ENCODE data around the gene KLHDC4. TPM values are rescaled to one million over a fixed set of nuclear protein-coding genes. Genes with fewer than 3 reads are reported as not detected.

Gene KLHDC4
- total and polyA plus RNA-seq, 2 donors (not counting 1 experiment from before 2014, with no cell fraction given) = 51.3 to 90.8 TPM

DNA sequence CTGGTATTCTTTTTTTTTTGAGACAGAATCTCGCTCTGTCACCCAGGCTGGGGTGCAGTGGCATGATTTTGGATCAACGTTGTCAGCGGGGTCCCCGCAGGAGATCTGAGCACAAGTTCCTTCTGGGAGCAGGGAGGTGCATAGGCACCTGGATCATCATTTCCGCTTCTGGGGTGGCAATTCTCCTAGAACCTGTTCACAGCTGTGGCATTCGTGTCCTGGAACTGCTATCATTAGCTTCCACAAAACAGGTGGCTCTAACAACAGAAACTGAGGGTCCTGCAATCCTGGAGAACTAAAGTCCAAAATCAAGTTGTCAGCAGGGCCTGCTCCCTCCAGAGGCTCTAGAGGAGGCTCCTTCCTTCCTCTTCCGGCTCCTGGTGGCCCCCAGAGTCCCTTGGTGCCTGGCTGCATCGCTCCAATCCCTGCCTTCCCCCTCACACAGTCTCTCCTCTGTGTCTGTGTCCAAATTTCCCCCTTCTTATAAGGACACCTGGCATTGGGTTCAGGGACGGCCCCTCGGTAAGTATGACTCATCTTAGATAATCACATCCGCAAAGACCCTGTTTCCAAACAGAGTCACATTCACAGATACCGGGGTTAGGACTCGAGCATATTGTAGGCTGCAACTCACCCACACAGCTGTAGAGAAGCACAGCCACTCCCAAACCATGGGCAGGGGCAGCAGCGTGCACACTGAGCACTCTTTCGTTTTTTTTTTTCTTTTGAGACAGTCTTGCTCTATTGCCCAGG is 43.5 kb upstream of the KLHDC4 start:
- H3K27me3 ChIP-seq (replicated peaks in 1 of 4; ENCODE audit: control extremely low read depth in 1 of 4, control insufficient read depth in 3 of 4, insufficient read depth in 4 of 4, low read length in 3 of 4) = no peaks in the 10 kb centered on the region
- 20% methylated on average over 15 of the region's 15 CpGs for WGBS (ENCODE audit: insufficient coverage)
- H3K36me3 ChIP-seq (replicated peaks in 1 of 2; ENCODE audit: control extremely low read depth in 1 of 2, control insufficient read depth in 1 of 2, extremely low read depth in 1 of 2, insufficient read depth in 2 of 2, low read length in 1 of 2) = no peaks in the 10 kb centered on the region
- H3K4me2 ChIP-seq (replicated peaks; ENCODE audit: low read depth, low read length, poor library complexity, severe bottlenecking) = peak overlapping the region; percentile 88
- POLR2A ChIA-PET = interaction anchor here (0.7 to 1.8 kb wide), 12 partner anchors 16 to 901 kb away, joined by 3 to 12 read pairs (median 4); partner anchors contain the start of gene SLC7A5
- Mint-ChIP-seq H3K4me3 (peak overlapping the region; percentile 82), H3K9me3 (ENCODE audit: insufficient read depth) (no peaks in the 10 kb centered on the region), H3K27me3 (no peaks in the 10 kb centered on the region), H3K27ac (peak overlapping the region; percentile 95), H3K4me1 (peaks cover 63% of the 10 kb centered on the region)
- CTCF ChIA-PET = interaction anchor here (0.8 to 12.6 kb wide), 7 partner anchors 15 to 62 kb away, joined by 3 to 154 read pairs (median 11); partner anchors contain the start of gene SLC7A5
- no peak overlapping the region for H3K4me3 ChIP-seq (ENCODE audit: control extremely low read depth in 1 of 5, extremely low read depth in 1 of 5, insufficient read depth in 1 of 5, low read depth in 2 of 5, low read length in 4 of 5)
- intact Hi-C loops (cut with micrococcal nuclease) = no loop called here
- peak; percentile 62 for ATAC-seq (ENCODE audit: low read depth)
- peaks cover 7% of the 10 kb centered on the region for H4K20me1 ChIP-seq (ENCODE audit: control insufficient read depth, insufficient read depth, low read length, poor library complexity, severe bottlenecking)
- H3K9me3 ChIP-seq (ENCODE audit: control extremely low read depth in 1 of 3, control insufficient read depth in 2 of 3, insufficient read depth in 1 of 3, low read length in 2 of 3) = peaks cover 0 to 7% (median 0%) of the 10 kb centered on the region in 3 donors
- peak overlapping the region; percentile 83 to 88 for H3K27ac ChIP-seq (ENCODE audit: low read length in 2 of 2)
- no peak overlapping the region for H3K9ac ChIP-seq (ENCODE audit: low read length)
- no peaks in the 10 kb centered on the region for H3K79me2 ChIP-seq (ENCODE audit: control insufficient read depth, insufficient read depth, low read length)
- TF ChIP-seq, protein P1, sequence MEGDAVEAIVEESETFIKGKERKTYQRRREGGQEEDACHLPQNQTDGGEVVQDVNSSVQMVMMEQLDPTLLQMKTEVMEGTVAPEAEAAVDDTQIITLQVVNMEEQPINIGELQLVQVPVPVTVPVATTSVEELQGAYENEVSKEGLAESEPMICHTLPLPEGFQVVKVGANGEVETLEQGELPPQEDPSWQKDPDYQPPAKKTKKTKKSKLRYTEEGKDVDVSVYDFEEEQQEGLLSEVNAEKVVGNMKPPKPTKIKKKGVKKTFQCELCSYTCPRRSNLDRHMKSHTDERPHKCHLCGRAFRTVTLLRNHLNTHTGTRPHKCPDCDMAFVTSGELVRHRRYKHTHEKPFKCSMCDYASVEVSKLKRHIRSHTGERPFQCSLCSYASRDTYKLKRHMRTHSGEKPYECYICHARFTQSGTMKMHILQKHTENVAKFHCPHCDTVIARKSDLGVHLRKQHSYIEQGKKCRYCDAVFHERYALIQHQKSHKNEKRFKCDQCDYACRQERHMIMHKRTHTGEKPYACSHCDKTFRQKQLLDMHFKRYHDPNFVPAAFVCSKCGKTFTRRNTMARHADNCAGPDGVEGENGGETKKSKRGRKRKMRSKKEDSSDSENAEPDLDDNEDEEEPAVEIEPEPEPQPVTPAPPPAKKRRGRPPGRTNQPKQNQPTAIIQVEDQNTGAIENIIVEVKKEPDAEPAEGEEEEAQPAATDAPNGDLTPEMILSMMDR (IDR thresholded peaks at IDR 0.05) = no peak
- TF ChIP-seq EZH2 (IDR thresholded peaks at IDR 0.05; ENCODE audit: borderline replicate concordance, insufficient read depth, low read depth, low read length, poor library complexity, severe bottlenecking) = no peak
- H3K4me1 ChIP-seq (ENCODE audit: control insufficient read depth in 2 of 2, insufficient read depth in 2 of 2, low read length in 2 of 2) = peaks cover 48 to 68% of the 10 kb centered on the region in 2 donors
- peak; percentile 73 for DNase-seq
- no peak overlapping the region for H2AFZ ChIP-seq (ENCODE audit: insufficient read depth, low read depth, low read length, poor library complexity, severe bottlenecking)

DNA sequence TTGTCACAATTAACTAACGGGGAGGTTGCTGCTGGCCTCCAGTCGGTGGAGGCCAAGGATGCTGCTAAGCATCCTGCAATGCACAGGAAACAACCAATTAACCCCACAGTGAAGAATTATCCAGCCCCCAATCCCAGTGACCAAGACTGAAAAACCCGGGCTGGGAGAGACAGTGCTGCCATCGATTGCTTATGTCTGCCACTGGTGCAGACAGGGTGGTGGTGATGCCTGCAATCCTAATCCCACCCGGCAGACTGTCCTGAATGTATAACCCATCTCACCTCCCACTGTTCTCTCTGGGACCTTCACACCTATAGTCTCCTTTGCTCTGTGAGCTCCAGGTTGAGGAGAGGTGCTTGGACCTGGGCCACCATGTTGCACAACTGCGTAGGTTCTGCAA is 42.3 kb upstream of the KLHDC4 start:
- H3K4me1 ChIP-seq (ENCODE audit: control insufficient read depth in 2 of 2, insufficient read depth in 2 of 2, low read length in 2 of 2) = peaks cover 48 to 71% of the 10 kb centered on the region in 2 donors
- peaks cover 0 to 13% (median 0%) of the 10 kb centered on the region in 3 donors for H3K9me3 ChIP-seq (ENCODE audit: control extremely low read depth in 1 of 3, control insufficient read depth in 2 of 3, insufficient read depth in 1 of 3, low read length in 2 of 3)
- ChIA-PET POLR2A (interaction anchor here (1.0 to 1.8 kb wide), 4 partner anchors 21 to 63 kb away, joined by 3 to 12 read pairs (median 4); no protein-coding TSS in a partner anchor), CTCF (interaction anchor here (1.4 to 12.6 kb wide), 4 partner anchors 27 to 64 kb away, joined by 5 to 154 read pairs (median 16); partner anchors contain the start of gene SLC7A5)
- H2AFZ ChIP-seq (ENCODE audit: insufficient read depth, low read depth, low read length, poor library complexity, severe bottlenecking) = no peak overlapping the region
- TF ChIP-seq, protein P1 (IDR thresholded peaks at IDR 0.05) = no peak
- TF ChIP-seq EZH2 (IDR thresholded peaks at IDR 0.05; ENCODE audit: borderline replicate concordance, insufficient read depth, low read depth, low read length, poor library complexity, severe bottlenecking) = no peak
- peaks cover 7% of the 10 kb centered on the region for H4K20me1 ChIP-seq (ENCODE audit: control insufficient read depth, insufficient read depth, low read length, poor library complexity, severe bottlenecking)
- no peak for ATAC-seq (ENCODE audit: low read depth)
- DNase-seq = no peak
- intact Hi-C loops (cut with micrococcal nuclease) = no loop called here
- no peaks in the 10 kb centered on the region for H3K27me3 Mint-ChIP-seq
- no peaks in the 10 kb centered on the region for H3K79me2 ChIP-seq (ENCODE audit: control insufficient read depth, insufficient read depth, low read length)
- H3K4me3 ChIP-seq (ENCODE audit: control extremely low read depth in 1 of 5, extremely low read depth in 1 of 5, insufficient read depth in 1 of 5, low read depth in 2 of 5, low read length in 4 of 5) = no peak overlapping the region
- no peak overlapping the region for H3K27ac ChIP-seq (ENCODE audit: low read length in 2 of 2)
- peak overlapping the region; percentile 44 for H3K4me3 Mint-ChIP-seq
- H3K36me3 ChIP-seq (replicated peaks in 1 of 2; ENCODE audit: control extremely low read depth in 1 of 2, control insufficient read depth in 1 of 2, extremely low read depth in 1 of 2, insufficient read depth in 2 of 2, low read length in 1 of 2) = no peaks in the 10 kb centered on the region
- H3K9me3 Mint-ChIP-seq (ENCODE audit: insufficient read depth) = no peaks in the 10 kb centered on the region
- 95% methylated on average over 5 of the region's 6 CpGs for WGBS (ENCODE audit: insufficient coverage)
- peak overlapping the region; percentile 78 for H3K27ac Mint-ChIP-seq
- peaks cover 63% of the 10 kb centered on the region for H3K4me1 Mint-ChIP-seq
- no peak overlapping the region for H3K4me2 ChIP-seq (replicated peaks; ENCODE audit: low read depth, low read length, poor library complexity, severe bottlenecking)
- H3K9ac ChIP-seq (ENCODE audit: low read length) = no peak overlapping the region
- H3K27me3 ChIP-seq (replicated peaks in 1 of 4; ENCODE audit: control extremely low read depth in 1 of 4, control insufficient read depth in 3 of 4, insufficient read depth in 4 of 4, low read length in 3 of 4) = no peaks in the 10 kb centered on the region

Measured in B cell (primary cell).